Measurements from ENCODE around the gene DOC2A.
"Not testable (repeated sequence)": the region's sequence is repeated elsewhere in the genome, so short reads cannot be mapped to it uniquely, and the experiment has no call there.

The DOC2A gene

DNA sequence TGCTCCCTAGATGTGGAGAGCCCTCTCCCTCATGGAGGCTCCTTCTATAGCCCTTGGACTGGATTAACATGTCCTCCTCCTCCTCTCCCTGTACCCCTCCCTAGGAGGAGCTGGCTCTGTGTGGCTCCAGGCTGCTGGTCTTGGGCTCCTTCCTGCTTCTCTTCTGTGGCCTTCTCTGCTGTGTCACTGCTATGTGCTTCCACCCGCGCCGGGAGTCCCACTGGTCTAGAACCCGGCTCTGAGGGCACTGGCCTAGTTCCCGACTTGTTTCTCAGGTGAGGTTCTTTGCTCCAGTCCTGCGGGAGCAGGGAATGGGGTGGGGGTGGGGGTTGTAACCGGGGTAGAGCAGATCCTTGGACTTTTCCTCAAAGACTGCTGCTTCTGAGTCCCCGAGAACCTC, 39.5 kb downstream of the DOC2A start:
- TF ChIP-seq GATA1 (IDR thresholded peaks at IDR 0.05; ENCODE audit: low read depth, low read length) (no peak), POLR2A (IDR thresholded peaks at IDR 0.05; ENCODE audit: low read length) (no peak)
- DNase-seq, result no peak

DNA sequence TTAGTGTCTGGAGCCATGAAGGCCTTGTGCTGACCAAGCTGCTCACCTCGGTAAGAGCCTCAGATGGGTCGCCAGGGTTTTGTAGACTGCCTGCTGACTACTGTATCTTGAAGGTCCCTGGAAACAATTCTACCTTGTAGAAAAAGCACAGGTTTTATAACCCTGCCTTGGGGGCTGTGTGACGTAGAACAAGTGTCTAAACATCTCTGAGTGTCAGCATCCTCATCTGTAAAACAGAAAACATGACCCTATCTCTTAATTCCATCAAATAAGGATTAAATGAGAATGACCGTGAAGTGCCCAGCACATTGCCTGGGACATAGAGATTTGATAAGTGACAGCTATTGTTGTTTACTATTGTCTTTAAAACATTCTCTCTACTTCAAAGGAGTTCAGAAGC, 42.6 kb downstream of the DOC2A start:
- TF ChIP-seq GATA1 (IDR thresholded peaks at IDR 0.05; ENCODE audit: low read depth, low read length) (no peak), POLR2A (IDR thresholded peaks at IDR 0.05; ENCODE audit: low read length) (no peak)
- DNase-seq, result no peak

DNA sequence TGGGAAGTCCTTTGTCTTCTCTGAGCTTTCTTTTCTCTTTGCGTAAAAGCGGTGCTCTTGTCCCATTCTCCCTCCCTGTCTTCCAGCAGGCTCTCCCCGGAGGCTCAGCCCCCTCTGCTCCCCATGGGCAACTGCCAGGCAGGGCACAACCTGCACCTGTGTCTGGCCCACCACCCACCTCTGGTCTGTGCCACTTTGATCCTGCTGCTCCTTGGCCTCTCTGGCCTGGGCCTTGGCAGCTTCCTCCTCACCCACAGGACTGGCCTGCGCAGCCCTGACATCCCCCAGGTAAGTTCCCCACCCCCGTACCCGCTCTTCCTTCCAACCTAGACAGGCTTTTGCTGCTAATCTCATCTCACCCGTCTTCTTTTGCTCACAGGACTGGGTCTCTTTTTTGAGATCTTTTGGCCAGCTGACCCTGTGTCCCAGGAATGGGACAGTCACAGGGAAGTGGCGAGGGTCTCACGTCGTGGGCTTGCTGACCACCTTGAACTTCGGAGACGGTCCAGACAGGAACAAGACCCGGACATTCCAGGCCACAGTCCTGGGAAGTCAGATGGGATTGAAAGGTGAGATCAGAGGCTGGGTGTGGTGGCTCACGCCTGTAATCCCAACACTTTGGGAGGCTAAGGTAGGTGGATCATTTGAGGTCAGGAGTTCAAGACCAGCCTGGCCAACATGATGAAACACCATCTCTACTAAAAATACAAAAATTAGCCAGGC, 47.6 kb downstream of the DOC2A start:
- no peak for DNase-seq
- TF ChIP-seq GATA1 (IDR thresholded peaks at IDR 0.05; ENCODE audit: low read depth, low read length), result no peak
- no peak for TF ChIP-seq POLR2A (IDR thresholded peaks at IDR 0.05; ENCODE audit: low read length)

DNA sequence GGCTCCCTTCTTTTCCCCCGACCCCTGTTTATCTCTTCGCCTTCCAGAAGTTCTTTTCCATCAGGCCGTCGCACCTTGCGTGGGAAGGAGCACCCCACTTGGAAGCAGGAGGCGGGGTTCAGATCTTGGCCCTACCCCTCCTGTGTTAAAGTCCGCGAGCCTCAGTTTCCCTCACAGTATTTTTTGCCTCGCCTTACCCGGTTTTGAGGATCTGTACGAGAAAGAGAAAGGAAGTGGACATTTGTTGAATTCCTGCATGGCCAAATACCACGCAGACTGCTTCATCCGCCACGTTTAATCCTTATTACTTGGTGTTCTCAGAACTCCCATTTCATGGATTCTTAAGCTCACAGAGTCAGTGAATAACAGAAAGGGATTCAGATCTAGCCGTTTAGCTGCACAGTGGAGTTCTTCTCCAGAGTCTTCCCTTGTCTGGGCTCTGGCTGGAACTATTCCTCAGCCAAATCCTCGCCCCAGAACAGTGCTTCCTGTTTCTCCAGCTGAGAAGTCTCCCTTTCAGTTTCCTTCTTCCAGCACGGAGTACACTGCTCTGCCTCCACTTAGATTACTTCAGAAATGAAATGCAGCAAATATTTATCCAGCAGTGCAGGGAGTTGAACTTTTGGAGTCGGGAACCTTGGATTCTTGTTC, 48.4 kb downstream of the DOC2A start:
- no peak for DNase-seq
- TF ChIP-seq GATA1 (IDR thresholded peaks at IDR 0.05; ENCODE audit: low read depth, low read length) (no peak), POLR2A (IDR thresholded peaks at IDR 0.05; ENCODE audit: low read length) (no peak)

DNA sequence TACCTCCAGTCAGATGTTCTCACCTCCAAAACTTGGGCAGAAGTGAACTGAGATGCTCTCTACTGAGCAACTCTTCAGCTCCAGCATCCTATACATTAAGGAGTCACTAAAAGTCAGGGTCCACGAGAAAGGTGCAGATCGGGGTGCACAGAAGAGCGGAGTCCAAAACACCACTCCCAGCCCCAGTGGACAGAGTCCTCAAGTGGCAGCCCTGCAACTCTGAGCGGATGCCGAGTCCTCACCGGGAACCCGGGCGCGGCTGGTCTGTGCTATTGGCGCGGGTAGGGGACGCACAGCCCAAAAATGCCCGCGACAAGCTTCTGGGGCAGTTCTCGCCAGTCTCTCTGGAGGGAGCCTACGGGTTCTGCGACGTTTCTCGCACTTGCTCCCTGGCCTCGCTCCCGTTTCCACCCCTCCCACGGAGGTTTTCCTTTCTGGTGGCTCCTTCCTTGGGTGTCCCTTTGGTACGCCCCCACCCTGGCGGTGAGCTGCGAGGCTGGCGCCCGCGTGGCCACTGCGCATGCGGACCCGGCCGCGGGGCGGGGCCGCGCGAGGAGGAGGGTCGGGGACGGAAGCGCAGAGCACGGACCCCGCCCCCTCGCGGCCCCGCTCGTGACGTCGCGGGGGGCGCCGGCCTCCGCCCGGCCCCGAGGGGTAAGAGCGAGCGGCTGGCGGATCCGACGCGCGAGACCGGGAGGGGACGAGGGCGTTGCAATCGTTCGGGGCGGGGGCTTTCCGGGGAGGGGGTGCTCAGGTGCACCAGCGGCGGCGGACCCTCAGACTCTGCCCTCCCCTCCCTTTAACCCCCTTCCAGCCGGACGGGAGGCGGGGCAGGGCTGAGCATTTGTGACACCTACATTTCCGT, 49.1 kb downstream of the DOC2A start, which contains the start of gene TMEM219:
TMEM219 (plus strand) TSS at position 601 of the 865 bp plus-strand sequence. CDS start 1,065 bp downstream, outside the sequence.
- TF ChIP-seq POLR2A (IDR thresholded peaks at IDR 0.05; ENCODE audit: low read length), result peak; percentile 73
- no peak for TF ChIP-seq GATA1 (IDR thresholded peaks at IDR 0.05; ENCODE audit: low read depth, low read length)
- DNase-seq, result peak; percentile 91 to 93

DNA sequence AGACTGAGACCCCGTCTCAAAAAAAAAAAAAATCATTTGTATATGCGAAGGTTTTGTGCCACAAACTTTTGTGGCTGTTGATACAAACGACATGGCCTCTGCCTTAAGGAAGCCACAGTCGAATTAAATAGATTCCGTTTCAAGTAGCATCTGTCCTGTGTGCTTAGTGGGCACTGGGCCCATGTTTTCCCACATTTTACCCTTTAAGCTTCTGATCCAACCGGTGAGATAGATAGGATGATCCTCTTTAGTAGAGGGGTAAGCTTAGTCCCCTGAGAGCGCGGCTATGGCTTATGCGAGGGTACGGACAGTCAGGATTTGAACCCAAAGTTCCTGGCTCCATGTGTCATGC, 49.7 kb downstream of the DOC2A start:
- TF ChIP-seq POLR2A (IDR thresholded peaks at IDR 0.05; ENCODE audit: low read length), result no peak
- TF ChIP-seq GATA1 (IDR thresholded peaks at IDR 0.05; ENCODE audit: low read depth, low read length), result no peak
- DNase-seq, result no peak

DNA sequence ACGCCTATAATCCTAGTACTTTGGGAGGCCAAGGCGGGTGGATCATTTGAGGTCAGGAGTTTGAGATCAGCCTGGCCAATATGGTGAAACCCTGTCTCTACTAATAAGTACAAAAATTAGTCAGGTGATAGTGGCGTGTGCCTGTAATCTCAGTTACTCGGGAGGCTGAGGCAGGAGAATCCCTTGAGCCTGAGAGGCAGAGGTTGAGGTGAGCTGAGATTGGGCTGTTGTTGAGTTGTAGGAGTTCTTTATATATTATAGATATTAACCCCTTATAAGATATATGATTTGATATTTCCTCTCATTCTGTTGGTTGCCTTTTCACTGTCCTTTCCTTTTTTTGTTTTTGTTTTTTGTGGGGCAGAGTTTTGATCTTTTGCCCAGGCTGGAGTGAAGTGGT, 51.0 kb downstream of the DOC2A start:
- not testable (repeated sequence) for DNase-seq

DNA sequence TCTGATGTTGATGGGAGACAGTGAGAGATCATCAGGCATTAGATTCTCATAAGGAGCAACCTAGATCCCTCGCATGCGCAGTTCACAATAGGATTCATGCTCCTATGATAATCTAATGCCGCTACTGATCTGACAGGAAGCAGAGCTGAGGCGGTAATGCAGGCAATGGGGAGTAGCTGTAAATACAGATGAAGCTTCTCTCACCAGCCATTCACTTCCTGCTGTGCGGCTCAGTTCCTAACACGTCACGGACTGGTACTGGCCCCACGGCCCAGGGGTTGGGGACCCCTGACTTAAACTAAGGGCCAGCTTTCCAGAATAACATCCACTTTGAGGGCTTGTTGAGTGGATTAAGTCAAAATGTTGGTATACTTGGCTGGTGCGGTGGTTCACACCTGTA, 51.5 kb downstream of the DOC2A start:
- TF ChIP-seq POLR2A (IDR thresholded peaks at IDR 0.05; ENCODE audit: low read length), result no peak
- no peak for TF ChIP-seq GATA1 (IDR thresholded peaks at IDR 0.05; ENCODE audit: low read depth, low read length)
- no peak for DNase-seq

DNA sequence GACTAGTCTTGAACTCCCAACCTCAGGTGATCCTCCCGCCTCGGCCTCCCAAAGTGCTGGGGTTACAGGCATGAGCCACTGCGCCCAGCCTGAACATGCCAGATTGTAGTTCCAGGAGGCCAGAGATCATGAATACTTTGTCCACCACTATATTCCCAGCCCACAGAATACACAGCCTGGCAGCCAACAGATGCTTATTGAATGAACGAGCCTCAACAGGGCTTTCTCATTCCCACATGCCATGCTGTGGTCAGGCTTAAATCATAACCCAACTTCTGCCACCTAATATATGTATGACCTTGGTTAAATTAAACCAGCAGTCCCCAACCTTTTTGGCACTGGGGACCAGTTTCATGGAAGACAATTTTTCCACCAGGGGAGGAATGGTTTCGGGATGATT, 52.1 kb downstream of the DOC2A start:
- no peak for DNase-seq
- TF ChIP-seq GATA1 (IDR thresholded peaks at IDR 0.05; ENCODE audit: low read depth, low read length), result no peak
- TF ChIP-seq POLR2A (IDR thresholded peaks at IDR 0.05; ENCODE audit: low read length), result no peak
